CD4-positive, alpha-beta T cell treated with Interferon alpha-2 for 1 hour (primary cell): ENCODE results near the gene WDR83.
"Not testable (repeated sequence)": the region's sequence is repeated elsewhere in the genome, so short reads cannot be mapped to it uniquely, and the experiment has no call there.

Source experiments
- DNase-seq, 2 donors: peaks; one replicate each; pipeline ENCODE4 v3.0.0-alpha.2; 2020 to 2022

The WDR83 gene

DNA sequence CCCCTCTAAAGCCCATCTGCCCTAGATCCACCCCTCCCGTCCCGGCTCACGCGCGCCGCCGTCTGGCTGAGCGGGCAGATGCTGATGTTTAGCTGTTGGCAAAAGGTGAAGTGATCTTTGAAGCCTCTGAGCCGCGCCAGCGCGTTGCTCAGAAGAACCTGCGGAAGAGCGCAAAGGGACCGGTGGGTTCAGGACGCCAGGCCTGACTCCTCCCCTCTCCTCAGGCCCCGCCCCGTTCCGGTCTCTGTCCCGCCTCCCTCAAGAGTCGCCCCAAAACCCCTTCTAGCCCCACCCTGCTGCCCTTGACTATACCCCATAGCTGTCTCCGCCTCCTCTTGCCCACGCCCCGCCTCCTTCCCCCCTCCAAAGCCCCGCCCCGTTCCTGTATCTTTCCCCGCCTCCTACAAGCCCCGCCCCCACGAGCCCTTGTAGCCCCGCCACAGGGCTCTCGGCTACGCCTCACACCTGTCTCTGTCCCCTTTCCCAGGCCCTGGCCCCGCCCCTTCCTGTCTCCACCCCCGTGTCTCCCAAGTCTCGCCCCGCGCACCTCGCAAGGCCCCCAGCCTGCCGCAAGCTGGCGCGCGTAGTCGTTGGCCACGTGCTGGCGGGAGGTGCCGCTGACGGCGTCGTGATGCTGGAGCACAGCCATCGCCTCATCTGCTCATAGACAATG lies 9.6 kb upstream of the WDR83 start:
- DNase-seq = no peak

DNA sequence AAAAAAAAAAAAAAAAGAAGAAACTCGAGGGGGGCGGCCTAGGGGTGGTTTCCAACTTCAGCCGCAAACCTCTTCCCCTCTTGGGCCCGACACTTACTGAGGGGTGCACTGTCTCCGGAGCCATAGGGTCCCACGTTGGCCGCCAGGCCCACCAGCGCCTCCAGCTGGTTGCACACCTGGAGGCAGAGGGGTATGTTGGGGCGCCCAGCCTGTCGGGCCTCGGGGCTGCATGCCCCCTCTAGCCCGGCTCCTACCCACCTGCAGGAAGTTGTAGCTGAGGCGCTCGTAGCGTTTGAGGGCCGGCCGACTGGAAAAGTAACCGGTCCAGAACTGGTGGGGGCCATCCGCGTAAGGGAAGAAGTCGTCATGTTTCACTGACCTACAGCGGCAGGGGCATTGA lies 8.6 kb upstream of the WDR83 start:
- DNase-seq = no peak

DNA sequence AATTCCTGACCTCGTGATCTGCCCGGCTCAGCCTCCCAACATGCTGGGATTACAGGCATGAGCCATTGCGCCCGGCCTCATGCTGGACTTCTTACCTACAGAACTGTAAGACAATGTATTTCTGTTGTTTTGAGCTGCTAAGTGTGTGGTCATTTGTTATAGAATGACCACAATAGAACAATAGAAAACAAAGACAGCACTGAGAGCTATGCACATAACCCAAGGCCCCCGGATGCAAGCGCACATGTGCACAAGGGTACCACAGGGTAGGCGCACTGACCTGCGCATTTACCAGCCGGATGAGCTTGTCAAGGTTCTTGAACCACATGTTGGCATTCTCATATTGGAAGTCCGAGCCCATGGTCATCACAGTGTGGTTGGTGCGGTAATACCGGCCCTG lies 5.6 kb upstream of the WDR83 start:
- DNase-seq = no peak

DNA sequence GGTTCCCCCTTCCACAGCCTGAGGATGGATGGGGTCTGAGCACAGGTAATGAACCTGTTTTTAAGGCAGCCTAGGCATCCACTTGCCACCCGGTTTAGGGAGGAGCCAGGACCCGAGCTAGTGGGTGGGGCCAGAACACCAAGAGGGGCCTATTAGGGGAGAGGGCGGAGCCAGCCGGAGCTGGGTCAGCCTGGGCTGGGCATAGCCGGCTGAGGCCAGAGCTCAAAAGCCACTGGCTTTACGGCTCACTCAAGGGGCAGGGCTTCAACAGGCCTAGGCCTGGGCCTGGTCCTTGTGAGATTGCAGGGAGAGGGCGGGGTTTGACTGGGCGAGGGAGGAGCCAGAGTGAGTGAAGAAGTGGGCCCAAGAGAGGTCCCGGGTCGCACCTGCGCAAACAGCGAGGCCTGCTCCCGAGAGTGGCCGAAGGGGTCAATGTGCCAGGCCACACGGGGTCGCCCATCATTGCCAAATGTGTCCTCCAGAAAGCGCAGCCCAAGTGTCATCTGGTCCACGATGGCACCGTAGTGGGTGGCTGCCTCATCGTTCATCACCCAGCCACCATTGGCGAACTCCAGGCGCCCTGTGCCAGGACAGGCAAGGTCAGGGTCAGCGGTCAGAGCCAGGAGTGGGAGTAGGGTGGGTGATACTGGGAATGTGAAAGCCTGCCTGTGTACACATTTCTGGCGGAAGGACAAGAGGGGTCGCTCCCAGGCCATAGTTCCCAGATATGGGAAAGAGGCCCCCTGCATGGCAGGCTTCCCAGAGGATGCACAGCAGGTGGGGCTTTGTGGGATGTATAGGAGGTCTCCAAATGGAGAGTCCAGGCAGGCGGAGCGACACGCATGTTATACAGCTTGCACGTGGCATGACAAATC lies 2.0 kb upstream of the WDR83 start:
- DNase-seq = no peak

DNA sequence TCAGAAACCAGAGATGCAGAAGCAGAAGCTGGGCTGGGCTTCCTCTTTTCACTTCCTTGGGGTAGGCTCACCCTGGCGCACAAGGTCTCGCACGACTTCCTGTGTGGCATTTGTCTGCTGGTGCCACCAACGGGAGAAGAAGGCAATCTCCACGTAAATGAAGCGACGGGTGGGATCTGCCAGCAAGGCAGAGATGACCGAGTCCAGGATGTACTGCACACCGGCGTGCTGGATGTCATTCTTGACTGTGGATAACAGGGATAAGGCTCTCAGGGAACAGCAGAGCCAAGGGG lies 1.4 kb upstream of the WDR83 start:
- peak; percentile 66 to 78 for DNase-seq

DNA sequence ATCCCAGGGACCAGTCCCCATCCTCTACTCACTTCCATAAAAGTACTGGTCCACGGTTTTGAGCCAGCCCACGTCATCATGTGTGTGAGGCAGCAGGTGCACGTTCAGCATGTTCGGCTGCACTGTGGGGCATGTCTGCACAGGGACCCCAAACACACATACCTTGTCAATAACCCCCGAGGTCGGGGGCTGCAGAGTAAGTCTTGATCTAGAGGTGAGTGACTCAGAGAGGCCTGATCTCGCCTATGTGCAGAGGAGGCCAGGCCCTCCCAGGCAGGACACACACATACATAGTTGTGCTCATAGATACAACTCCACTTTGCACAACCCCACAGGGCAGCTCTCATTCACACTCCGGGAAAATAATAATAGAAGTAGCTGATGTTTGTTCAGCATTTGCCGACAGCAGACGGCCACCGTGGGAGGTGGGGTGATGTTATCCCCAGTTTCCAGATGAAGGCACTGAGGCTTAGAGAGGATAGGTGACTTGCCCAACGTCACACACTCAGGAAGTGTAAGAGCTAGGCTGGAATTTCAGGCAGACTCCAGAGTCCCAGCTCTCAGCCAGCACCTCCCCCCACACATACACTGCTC lies 839 bp upstream of the WDR83 start:
- DNase-seq = no peak

DNA sequence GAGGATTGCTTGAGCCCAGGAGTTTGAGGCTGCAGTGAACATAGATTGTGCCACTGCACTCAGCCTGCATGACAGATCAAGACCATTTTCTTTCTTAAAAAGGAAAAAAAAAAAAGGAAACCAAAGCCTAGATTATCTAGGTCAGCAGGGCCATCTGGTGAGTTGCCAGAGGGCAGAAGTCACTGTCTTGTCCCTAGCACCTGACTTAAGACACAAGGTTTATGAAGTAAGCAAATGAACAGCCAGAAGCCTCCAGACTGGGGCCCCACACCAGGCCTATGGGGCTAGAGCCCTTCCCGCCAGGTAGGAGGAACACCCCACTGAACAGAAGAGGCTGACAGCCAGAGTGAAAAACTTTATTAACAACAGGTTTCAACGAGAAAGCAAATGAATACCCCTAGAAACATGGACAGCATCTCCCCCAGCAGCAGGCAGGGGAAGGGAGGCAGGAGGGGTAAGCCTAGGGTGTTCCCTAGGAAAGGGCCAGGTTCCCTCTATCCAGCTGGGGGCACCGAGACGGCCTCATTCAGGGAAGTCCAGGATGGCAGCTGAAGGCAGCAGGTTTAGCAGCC lies 1.2 kb downstream of the WDR83 start:
- no peak for DNase-seq

DNA sequence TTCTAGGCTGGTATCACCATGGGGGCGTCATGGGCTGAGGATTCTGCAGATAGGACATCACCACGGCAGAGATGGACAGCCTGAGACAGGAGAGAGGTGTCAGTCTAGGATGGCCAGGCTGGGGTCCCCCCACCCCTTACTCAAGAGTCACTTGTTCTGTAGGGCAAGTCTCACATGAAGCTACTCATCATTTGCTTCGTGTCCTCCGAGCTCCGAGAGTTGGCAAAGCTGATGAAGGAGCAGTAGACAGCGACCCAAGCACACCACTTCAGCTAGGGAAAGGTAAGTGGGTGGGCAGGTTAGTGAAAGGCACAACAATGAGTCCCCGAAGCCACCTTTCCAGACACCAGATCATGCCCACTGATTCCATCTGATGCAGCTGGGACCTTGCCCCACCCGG lies 1.7 kb downstream of the WDR83 start:
- DNase-seq = no peak

DNA sequence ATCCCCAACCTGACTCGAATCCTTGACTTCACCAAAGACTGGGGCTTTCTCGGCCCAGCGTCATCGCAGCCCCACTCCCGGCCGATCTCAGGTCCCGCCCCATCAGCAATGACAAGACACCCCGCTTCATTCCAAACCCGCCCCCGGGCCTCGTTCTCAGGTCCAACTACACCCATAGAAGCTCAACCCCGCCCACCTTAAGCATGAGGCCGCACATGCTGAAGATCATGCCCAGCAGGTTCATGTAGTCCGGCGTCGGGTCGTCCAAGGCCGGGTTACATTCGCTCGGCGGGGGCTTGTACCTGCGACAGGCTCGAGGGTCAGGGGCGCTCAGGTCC lies 2.3 kb downstream of the WDR83 start:
- peak; percentile 78 to 84 for DNase-seq

DNA sequence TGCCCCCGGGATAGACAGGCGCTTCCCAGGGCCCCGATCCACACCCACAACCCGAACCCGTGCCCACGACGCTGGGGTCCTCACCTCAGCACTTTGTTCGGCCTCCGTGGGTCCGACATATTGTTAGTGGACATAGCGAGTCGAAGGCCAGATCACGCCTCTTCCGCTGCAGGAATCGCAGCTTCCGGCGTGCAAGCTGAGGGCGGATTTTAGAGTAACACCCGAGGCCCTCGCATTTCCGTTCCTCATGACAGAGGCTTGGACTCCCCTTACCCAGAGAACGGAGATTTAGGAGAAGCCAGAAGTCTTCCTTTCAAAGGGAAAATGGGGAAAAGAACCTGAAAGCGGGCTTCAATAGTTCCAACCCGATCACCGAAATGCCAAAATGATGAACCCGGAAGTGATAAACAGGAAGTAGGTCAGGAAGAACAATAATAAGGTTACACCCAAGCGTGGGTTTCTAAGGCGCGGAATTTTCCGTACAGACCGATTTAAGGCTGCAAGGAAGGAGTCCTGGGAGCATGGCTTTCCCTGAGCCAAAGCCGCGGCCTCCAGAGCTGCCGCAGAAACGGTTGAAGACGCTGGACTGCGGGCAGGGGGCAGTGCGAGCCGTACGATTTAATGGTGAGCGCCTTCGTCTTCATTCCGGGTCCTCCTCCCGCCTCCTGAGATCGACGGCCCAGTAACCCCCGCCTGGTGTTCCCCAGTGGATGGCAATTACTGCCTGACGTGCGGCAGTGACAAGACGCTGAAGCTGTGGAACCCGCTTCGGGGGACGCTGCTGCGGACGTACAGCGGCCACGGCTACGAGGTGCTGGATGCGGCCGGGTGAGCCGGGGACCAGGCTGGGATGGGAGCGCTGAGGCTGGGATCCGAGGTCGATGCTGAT lies 2.9 kb downstream of the WDR83 start:
- peak; percentile 69 to 84 for DNase-seq

DNA sequence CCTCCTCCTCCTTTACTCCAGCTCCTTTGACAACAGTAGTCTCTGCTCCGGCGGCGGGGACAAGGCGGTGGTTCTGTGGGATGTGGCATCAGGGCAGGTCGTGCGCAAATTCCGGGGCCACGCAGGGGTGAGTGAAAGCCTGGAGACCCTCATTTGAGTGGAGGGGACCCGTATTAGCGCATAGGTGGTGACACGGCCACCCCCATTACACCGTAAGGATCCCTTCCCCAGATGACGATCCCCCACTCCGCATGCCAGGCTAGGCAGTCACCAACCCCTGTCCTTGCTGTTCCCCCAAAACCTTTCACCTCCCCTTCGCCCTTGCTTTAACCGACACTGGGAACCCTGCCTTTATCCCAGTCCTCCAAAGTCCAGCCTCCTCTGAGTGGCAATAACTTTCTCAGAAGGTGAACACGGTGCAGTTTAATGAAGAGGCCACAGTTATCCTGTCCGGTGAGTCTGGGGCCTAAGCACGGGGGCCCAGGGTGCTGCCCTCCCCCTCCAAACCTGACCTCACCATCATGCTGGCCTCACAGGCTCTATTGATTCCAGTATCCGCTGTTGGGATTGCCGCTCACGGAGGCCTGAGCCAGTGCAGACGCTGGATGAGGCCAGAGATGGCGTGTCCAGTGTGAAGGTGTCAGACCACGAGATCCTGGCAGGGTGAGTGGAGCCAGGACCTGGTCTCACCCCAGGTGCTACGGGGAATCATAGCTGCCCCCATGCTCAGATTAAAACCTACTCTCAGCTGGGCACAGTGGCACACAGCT lies 3.7 kb downstream of the WDR83 start:
- DNase-seq = no peak

DNA sequence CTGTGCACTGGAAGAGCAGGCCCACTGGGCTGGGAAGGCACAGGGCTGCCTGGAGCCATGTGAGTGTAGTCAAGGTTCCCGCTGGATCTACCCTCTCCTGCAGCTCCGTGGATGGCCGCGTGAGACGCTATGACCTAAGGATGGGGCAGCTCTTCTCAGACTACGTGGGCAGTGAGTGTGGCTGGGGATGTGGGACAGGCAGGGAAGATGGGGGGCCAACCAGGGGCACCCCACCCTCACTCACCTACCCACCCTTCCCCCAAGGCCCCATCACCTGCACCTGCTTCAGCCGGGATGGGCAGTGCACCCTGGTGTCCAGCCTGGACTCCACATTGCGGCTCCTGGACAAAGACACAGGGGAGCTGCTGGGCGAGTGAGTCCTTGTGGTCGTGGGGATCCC lies 6.1 kb downstream of the WDR83 start:
- no peak for DNase-seq

DNA sequence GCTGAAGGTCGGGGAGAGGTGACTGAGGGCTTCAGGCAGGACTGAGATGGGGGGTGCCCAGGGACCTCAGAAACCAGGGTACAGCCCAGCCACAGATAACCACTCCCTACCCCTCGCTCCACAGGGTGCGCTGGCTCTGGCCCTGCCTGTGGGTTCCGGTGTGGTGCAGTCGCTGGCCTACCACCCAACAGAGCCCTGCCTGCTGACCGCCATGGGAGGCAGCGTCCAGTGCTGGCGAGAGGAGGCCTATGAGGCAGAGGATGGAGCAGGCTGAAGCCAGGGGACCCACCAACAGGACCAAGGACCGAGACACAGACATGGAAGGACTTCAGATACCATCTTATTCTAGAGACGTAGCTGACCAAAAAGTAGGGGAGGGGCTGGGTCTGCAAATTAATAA lies 8.8 kb downstream of the WDR83 start:
- no peak for DNase-seq

DNA sequence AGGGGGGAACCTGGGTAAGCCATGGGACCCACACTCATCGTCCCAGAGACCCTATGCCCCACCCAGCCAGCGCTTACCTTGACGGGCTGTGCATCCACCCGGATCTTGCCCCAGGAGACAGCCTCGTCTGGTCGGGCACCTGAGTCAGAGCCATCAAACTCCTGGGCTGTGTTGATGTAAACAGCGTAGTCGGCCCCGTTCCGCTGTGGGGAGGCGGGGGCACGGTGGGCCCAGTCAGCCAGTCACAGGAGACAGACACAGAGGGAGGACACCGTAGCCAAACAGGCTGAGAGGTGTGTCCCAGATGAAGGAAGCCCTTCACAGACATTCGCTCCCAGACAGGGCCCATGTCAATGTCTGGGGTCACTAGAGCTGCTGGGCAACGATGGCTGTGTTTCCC lies 9.3 kb downstream of the WDR83 start:
- DNase-seq = no peak

DNA sequence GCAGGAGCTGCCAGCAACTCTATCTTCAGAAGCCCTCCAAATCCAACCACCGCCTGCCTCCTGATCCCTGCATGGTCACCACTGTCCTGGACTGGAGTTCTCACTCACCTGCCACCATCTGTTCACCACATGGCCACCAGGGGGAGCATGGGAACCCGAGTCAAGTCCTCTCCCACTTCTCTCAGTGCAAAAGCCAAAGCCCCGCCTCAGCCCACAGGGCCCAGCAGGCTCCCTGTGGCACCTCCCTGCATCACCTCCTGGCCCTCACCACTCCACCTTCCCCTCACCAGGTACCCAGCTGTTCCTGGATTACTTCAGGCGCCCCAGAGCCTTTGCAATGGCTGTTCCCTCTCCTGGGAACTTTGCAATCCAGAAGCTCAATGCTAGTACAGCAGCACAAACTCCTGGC lies 9.8 kb downstream of the WDR83 start:
- peak; percentile 78 to 85 for DNase-seq

DNA sequence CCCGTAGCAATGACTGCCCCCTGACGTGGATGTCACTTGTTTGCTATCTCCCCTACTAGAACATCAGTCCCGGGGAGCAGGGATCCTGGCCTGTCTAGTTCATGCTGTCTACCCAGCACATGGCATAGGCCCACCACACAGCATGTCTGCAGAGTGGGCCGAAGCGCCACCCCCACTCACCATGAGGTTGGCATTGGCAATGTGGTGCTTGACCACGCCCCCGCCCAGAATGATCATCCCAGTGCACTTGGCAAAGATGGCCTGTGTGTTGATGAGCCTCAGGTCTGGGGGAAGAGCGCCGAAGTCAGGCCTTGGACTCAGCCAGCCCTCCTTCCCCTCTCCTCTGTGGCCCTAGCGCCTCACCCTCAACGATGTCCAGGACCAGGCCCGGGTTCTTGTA lies 10.3 kb downstream of the WDR83 start:
- no peak for DNase-seq

DNA sequence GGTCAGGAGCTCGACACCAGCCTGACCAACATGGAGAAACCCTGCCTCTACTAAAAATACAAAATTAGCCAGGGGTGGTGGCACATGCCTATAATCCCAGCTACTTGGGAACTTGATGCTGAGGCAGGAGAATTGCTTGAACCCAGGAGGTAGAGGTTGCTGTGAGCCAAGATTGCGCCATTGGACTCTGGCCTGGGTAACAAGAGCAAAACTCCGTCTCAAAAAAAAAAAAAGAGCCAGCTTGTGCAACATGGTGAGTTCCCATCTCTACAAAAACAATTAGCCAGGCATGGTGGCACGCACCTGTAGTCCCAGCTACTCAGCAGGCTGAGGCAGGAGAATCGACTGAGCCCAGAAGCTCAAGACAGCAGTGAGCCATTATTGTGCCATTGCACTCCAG lies 11.4 kb downstream of the WDR83 start:
- DNase-seq = not testable (repeated sequence)

DNA sequence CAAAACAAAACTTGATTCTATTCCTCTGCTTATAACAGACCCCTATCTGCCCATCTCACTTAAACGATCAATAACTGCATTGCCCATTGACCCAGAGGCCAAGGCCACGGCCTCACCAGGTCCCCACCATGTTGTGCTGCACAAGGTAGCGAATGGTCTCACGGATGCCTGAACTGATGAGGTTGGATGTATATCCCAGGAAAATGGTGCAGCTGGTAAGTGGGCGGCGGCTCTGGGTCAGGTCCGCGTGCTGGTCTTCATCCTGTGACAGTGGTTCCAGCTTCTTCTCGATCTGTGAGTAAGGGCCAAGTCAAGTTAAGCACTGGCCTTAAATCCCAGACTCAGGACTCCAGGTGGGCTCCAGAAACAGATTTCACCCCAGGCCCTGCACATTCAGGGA lies 13.4 kb downstream of the WDR83 start:
- no peak for DNase-seq

DNA sequence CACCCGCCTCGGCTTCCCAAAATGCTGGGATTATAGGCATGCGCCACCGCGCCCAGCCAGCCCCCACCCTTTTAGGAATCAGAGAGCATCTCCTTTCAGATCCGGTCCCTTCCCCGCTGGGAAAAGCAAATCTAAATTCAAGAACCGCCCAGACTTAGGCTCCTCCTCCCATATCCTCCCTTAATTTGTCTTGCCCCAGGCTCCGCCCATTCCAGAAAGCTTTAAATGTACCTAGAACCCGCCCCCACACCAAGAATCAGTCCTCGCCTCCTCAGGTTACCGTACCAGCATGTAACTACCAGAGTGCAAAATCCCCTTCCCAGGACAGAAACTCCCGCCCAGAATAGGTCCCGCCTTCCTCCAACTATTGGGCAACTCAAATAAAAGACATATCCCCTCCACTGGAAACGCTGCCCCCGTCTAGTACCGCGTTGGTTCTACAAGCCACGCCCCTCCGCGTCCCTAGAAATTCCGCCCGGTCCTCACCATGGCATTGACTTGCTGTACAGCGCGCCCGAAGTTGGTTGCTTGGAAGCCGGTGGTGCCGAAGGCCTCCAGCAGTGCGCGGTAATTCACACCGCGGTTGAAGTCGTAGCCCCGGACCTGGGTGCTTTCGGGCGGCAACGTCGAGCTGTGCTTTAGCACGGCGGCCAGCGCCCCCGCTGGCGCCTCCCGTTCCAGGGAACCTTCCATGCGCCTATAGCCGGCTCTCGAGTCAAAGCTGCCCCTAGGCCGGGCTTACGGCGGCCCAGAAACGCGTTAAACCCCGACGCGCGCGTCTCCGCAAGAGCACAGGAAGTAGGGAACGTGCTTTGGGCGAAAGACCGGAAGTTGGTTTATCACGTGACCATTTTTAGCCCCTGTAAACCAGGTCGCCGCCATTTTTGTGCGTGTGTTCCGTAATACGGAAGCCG lies 14.7 kb downstream of the WDR83 start, which contains the start of gene DHPS:
TSS of gene DHPS (minus strand) at position 807 of the 914 bp plus-strand sequence. CDS start at position 693, 114 bp downstream.
- peak; percentile 95 to 96 for DNase-seq

DNA sequence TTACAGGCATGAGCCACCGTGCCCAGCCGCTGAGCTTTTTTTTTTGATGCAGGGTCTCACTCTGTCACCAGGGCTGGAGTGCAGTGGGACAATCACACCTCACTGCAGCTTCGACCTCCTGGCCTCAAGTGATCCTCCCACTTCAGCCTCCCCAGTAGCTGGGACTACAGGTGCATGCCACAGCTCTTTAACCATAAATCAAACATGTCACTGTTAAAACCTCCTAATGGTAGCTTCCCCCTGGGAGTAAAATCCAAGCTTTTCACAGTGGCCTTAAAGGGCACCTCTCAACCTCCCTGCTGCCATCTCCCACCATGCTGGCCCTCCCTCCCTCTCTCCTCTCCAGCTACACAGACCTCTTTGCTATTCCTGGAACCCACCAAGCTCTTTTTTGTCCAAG lies 19.2 kb downstream of the WDR83 start:
- no peak for DNase-seq
